ENCODE measurements around the gene CNTNAP1. TPM values are rescaled to one million over a fixed set of nuclear protein-coding genes. Genes with fewer than 3 reads are reported as not detected.
A peak's percentile ranks its signal among the peaks of the same experiment; 100 is the strongest.

The CNTNAP1 gene
- total and polyA plus RNA-seq, 9 of the 15 experiments (the other 6 are each of a cell fraction or from before 2014, with no cell fraction given) = 0.10 to 1.8 (median 0.62) TPM

DNA sequence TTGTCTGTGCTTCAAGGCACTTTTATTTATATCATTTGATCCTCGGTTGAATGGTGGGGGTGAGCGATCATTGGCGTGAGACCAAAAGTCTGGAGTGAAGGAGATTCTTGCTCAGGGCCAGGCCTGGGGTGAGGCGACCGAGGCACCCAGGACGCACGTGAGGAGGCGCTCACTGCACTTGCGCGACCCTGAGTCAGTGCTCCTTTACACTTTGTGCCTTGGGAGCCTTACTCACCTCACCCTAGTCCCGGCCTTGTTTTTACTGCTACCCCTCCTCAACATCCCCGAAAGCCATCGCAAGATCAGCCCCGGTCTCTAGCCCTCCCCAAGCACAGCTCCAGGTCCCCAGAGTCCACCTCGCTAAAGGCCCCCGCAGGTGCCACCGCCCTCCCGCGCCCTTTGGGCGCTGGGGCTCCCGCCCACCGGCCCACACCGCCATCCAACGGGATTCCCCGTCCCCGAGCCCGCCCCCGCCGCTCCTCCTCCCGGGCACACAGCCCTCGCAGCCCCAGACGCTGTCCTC, 62.0 kb downstream of the CNTNAP1 start (continued):
- no peak for TF ChIP-seq FOXM1 (IDR thresholded peaks at IDR 0.05; ENCODE audit: low read depth)
- no peak for TF ChIP-seq FOXM1 (CRISPR knock-in tag; IDR thresholded peaks at IDR 0.05; ENCODE audit: low read depth)
- no peak for TF ChIP-seq TFAM (CRISPR knock-in tag; conservative IDR thresholded peaks at IDR 0.05)
- TF ChIP-seq, protein P1, sequence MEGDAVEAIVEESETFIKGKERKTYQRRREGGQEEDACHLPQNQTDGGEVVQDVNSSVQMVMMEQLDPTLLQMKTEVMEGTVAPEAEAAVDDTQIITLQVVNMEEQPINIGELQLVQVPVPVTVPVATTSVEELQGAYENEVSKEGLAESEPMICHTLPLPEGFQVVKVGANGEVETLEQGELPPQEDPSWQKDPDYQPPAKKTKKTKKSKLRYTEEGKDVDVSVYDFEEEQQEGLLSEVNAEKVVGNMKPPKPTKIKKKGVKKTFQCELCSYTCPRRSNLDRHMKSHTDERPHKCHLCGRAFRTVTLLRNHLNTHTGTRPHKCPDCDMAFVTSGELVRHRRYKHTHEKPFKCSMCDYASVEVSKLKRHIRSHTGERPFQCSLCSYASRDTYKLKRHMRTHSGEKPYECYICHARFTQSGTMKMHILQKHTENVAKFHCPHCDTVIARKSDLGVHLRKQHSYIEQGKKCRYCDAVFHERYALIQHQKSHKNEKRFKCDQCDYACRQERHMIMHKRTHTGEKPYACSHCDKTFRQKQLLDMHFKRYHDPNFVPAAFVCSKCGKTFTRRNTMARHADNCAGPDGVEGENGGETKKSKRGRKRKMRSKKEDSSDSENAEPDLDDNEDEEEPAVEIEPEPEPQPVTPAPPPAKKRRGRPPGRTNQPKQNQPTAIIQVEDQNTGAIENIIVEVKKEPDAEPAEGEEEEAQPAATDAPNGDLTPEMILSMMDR (IDR thresholded peaks at IDR 0.05 in 2 of 3, conservative IDR thresholded peaks at IDR 0.05 in 1 of 3; ENCODE audit: insufficient read depth in 2 of 3, low read depth in 1 of 3, low read length in 3 of 3) = peak in 1 of 3 experiments; percentile 29; a peak in 2 of 6 replicates
- TF ChIP-seq NFATC3 (IDR thresholded peaks at IDR 0.05) = no peak
- TF ChIP-seq DNMT1 (IDR thresholded peaks at IDR 0.05) = no peak
- no peak for TF ChIP-seq RFX5 (IDR thresholded peaks at IDR 0.05; ENCODE audit: low read depth, low read length)
- TF ChIP-seq PCBP1 (IDR thresholded peaks at IDR 0.05; ENCODE audit: low read depth, low read length, poor library complexity, severe bottlenecking) = no peak
- peak; percentile 48; the same call in 1 of the 2 replicates for TF ChIP-seq NKRF (IDR thresholded peaks at IDR 0.05; ENCODE audit: borderline replicate concordance)
- no peak for TF ChIP-seq MAFF (IDR thresholded peaks at IDR 0.05; ENCODE audit: low read length)
- TF ChIP-seq PTBP1 (IDR thresholded peaks at IDR 0.05; ENCODE audit: low read depth, low read length) = no peak
- TF ChIP-seq KDM5B (IDR thresholded peaks at IDR 0.05; ENCODE audit: insufficient replicate concordance, low read depth, low read length) = no peak
- TF ChIP-seq ZNF280B (CRISPR knock-in tag; IDR thresholded peaks at IDR 0.05) = no peak
- TF ChIP-seq ZNF316 (IDR thresholded peaks at IDR 0.05) = 0 out of 2 replicates have a peak, but pooled peaks have one; percentile 5
- TF ChIP-seq RBM14 (IDR thresholded peaks at IDR 0.05; ENCODE audit: borderline replicate concordance, insufficient read depth, low read depth, low read length) = no peak
- TF ChIP-seq CHD1 (IDR thresholded peaks at IDR 0.05; ENCODE audit: low read length) = no peak
- no peak for TF ChIP-seq TEAD1 (CRISPR knock-in tag; IDR thresholded peaks at IDR 0.05)
- peak in 1 of 2 experiments; percentile 0; a peak in 1 of 4 replicates for TF ChIP-seq ARNT (IDR thresholded peaks at IDR 0.05)
- no peak for TF ChIP-seq PKNOX1 (IDR thresholded peaks at IDR 0.05)
- TF ChIP-seq HOXB6 (CRISPR knock-in tag; IDR thresholded peaks at IDR 0.05; ENCODE audit: borderline replicate concordance) = no peak
- no peak for TF ChIP-seq ZKSCAN1 (IDR thresholded peaks at IDR 0.05; ENCODE audit: low read depth, low read length)
- TF ChIP-seq JUN (IDR thresholded peaks at IDR 0.05; ENCODE audit: borderline replicate concordance, low read depth, low read length) = peak; percentile 62; the same call in 1 of the 2 replicates
- no peak for TF ChIP-seq JUN (CRISPR knock-in tag; IDR thresholded peaks at IDR 0.05; ENCODE audit: borderline replicate concordance)
- no peak for TF ChIP-seq HNRNPLL (IDR thresholded peaks at IDR 0.05; ENCODE audit: low read depth, low read length, poor library complexity, severe bottlenecking)

Measured in K562 (cell line).